ENCODE data around the gene AMIGO1.

Gene AMIGO1

GRCh38 chr1:109527098-109527811 lies 17.7 kb upstream of the AMIGO1 start:
- no peak for TF ChIP-seq ZNF274 (IDR thresholded peaks at IDR 0.05; ENCODE audit: low read depth, low read length)
- H3K4me3 ChIP-seq (ENCODE audit: low read length) = no peak overlapping the region

- TF ChIP-seq ZNF274 (IDR thresholded peaks at IDR 0.05; ENCODE audit: low read depth, low read length) = no peak
Measured at GRCh38 chr1:109523706-109524105, 14.2 kb upstream of the AMIGO1 start.

GRCh38 chr1:109522026-109522425 lies 12.5 kb upstream of the AMIGO1 start:
- TF ChIP-seq ZNF274 (IDR thresholded peaks at IDR 0.05; ENCODE audit: low read depth, low read length) = no peak
- H3K4me3 ChIP-seq (ENCODE audit: low read length) = no peak overlapping the region

More at GRCh38 chr1:109523706-109524105, 14.2 kb upstream of the AMIGO1 start:
- H3K4me3 ChIP-seq (ENCODE audit: low read length) = no peak overlapping the region

- TF ChIP-seq ZNF274 (IDR thresholded peaks at IDR 0.05; ENCODE audit: low read depth, low read length) = no peak
- H3K4me3 ChIP-seq (ENCODE audit: low read length) = no peak overlapping the region
Measured at GRCh38 chr1:109521002-109521951, 11.8 kb upstream of the AMIGO1 start.

- no peak for TF ChIP-seq ZNF274 (IDR thresholded peaks at IDR 0.05; ENCODE audit: low read depth, low read length)
Measured at GRCh38 chr1:109517337-109517736, 7.8 kb upstream of the AMIGO1 start.

GRCh38 chr1:109516872-109517271 lies 7.3 kb upstream of the AMIGO1 start:
- no peak overlapping the region for H3K4me3 ChIP-seq (ENCODE audit: low read length)
- TF ChIP-seq ZNF274 (IDR thresholded peaks at IDR 0.05; ENCODE audit: low read depth, low read length) = no peak

More at GRCh38 chr1:109517337-109517736, 7.8 kb upstream of the AMIGO1 start:
- no peak overlapping the region for H3K4me3 ChIP-seq (ENCODE audit: low read length)

GRCh38 chr1:109514846-109515245 lies 5.3 kb upstream of the AMIGO1 start:
- TF ChIP-seq ZNF274 (IDR thresholded peaks at IDR 0.05; ENCODE audit: low read depth, low read length) = no peak

GRCh38 chr1:109513110-109513710 lies 3.7 kb upstream of the AMIGO1 start:
- H3K4me3 ChIP-seq (ENCODE audit: low read length) = no peak overlapping the region
- no peak for TF ChIP-seq ZNF274 (IDR thresholded peaks at IDR 0.05; ENCODE audit: low read depth, low read length)

More at GRCh38 chr1:109514846-109515245, 5.3 kb upstream of the AMIGO1 start:
- no peak overlapping the region for H3K4me3 ChIP-seq (ENCODE audit: low read length)

GRCh38 chr1:109508873-109509175 lies 703 bp downstream of the AMIGO1 start:
- no peak overlapping the region for H3K4me3 ChIP-seq (ENCODE audit: low read length)
- no peak for TF ChIP-seq ZNF274 (IDR thresholded peaks at IDR 0.05; ENCODE audit: low read depth, low read length)

GRCh38 chr1:109508001-109508872 lies 1.3 kb downstream of the AMIGO1 start:
- H3K4me3 ChIP-seq (ENCODE audit: low read length) = no peak overlapping the region
- no peak for TF ChIP-seq ZNF274 (IDR thresholded peaks at IDR 0.05; ENCODE audit: low read depth, low read length)

- TF ChIP-seq ZNF274 (IDR thresholded peaks at IDR 0.05; ENCODE audit: low read depth, low read length) = no peak
- H3K4me3 ChIP-seq (ENCODE audit: low read length) = no peak overlapping the region
Measured at GRCh38 chr1:109504974-109505373, 4.6 kb downstream of the AMIGO1 start.

- no peak for TF ChIP-seq ZNF274 (IDR thresholded peaks at IDR 0.05; ENCODE audit: low read depth, low read length)
- H3K4me3 ChIP-seq (ENCODE audit: low read length) = no peak overlapping the region
Measured at GRCh38 chr1:109503935-109504334, 5.6 kb downstream of the AMIGO1 start.

GRCh38 chr1:109502364-109502851 lies 7.1 kb downstream of the AMIGO1 start:
- TF ChIP-seq ZNF274 (IDR thresholded peaks at IDR 0.05; ENCODE audit: low read depth, low read length) = no peak

More at GRCh38 chr1:109502364-109502851, 7.1 kb downstream of the AMIGO1 start:
- no peak overlapping the region for H3K4me3 ChIP-seq (ENCODE audit: low read length)
